ENCODE measurements around the gene MN1. TPM values are rescaled to one million over a fixed set of nuclear protein-coding genes. Genes with fewer than 3 reads are reported as not detected.

Gene MN1
- total RNA-seq, 4 donors from 2014 or later = 2.0 to 9.7 (median 8.2) TPM

DNA sequence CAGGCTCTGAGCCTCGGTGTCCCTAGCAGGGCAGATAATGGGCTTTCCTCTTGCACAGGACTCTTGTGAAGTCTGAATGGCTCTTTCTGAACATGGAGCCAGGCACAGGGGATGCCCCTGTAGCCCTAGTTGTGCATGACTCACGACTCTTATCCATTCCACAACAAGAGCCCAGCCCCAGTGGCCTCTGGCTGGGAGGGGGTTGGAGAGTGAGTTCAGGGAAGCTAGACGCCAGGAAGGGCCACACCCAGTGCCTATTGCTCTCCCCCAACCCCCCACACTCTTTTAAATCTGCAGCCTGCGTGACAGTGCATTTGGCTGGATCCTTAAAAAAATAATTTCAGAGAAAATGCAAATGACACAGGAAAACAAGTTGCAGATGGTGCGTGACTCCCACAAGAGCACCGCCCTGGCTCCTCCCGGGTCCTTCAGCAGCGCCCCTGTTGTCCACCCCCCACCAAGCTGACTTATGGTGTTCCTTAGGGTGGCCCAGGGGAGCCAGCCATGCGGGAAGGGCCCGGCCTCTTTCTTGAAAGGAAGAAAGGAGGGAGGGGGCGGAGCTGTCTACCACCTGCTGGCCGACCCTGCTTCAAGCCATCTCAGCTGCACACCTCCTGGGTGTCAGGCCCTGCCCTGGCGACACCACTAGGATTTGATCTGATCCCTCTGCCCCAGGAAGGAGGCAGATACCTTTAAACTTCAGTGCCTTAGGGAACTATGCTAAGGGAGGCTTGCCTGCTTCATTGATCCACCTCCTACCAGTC lies 74.7 kb downstream of the MN1 start:
- H3K27ac ChIP-seq = peak overlapping the region; percentile 2 to 52
- TF ChIP-seq POLR2A (IDR thresholded peaks at IDR 0.05) (no peak), CTCF (IDR thresholded peaks at IDR 0.05) (no peak)
- intact Hi-C loops (cut with DNase I; ENCODE audit: low total_unique reads) = no loop called here

GRCh38 chr22:27726331-27726685 lies 75.2 kb downstream of the MN1 start:
- DNase-seq = no peak
- peak overlapping the region; percentile 5 to 59 for H3K27ac ChIP-seq
- H3K27me3 ChIP-seq = no peaks in the 10 kb centered on the region
- TF ChIP-seq POLR2A (IDR thresholded peaks at IDR 0.05) (no peak), CTCF (IDR thresholded peaks at IDR 0.05) (no peak)
- H3K9me3 ChIP-seq = no peaks in the 10 kb centered on the region
- no peaks in the 10 kb centered on the region for H3K36me3 ChIP-seq
- H3K4me3 ChIP-seq = no peak overlapping the region
- H3K4me1 ChIP-seq = no peaks in the 10 kb centered on the region
- intact Hi-C loops (cut with DNase I; ENCODE audit: low total_unique reads) = no loop called here

More for the DNA sequence above, 74.7 kb downstream of the MN1 start:
- H3K9me3 ChIP-seq = no peaks in the 10 kb centered on the region
- no peaks in the 10 kb centered on the region for H3K4me1 ChIP-seq
- H3K27me3 ChIP-seq = no peaks in the 10 kb centered on the region
- H3K36me3 ChIP-seq = no peaks in the 10 kb centered on the region
- peak; percentile 53 to 59 for DNase-seq
- H3K4me3 ChIP-seq = no peak overlapping the region

DNA sequence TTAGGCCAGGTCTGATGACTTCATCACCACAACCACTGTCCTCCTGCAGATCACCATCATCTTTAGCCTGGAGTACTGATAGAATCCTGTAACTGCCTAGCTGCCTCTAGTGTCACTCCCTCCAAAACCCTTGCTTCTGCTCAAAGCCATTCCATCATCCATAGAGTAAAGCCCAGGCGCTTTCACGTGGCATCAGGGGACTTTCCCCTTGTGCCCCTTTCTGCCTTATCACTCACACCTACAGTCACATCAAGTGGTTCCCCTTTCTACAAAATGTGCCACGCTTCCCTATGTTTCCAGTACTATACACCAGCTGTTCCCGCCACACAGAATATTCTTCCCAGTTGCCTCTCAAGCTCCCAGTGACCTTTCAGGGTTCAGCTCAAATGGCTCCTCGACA lies 75.9 kb downstream of the MN1 start:
- no peak overlapping the region for H3K4me3 ChIP-seq
- no peaks in the 10 kb centered on the region for H3K36me3 ChIP-seq
- no peaks in the 10 kb centered on the region for H3K27me3 ChIP-seq
- TF ChIP-seq POLR2A (IDR thresholded peaks at IDR 0.05) = no peak
- no peak for TF ChIP-seq CTCF (IDR thresholded peaks at IDR 0.05)
- DNase-seq = no peak
- no peaks in the 10 kb centered on the region for H3K9me3 ChIP-seq
- no peaks in the 10 kb centered on the region for H3K4me1 ChIP-seq
- intact Hi-C loops (cut with DNase I; ENCODE audit: low total_unique reads) = no loop called here
- H3K27ac ChIP-seq = peak overlapping the region; percentile 5 to 59

DNA sequence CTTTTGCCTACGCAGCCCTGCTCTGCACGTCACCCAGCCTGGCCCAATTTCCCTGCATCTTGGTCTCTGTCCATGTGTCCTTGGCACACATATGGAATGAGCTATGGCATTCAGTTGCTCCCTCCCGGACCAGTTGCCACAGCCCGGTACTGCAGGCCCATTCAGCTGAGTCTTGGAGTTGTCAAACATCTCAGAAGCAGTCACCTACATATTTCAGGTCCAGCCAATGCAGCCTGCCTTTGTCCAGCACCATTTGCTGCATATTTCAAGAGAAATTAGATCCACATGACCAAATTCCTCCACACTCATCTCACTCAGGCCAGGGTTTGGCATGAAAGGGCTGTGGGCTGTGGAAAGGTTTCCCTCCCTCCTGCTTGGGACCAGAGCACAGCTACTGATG lies 76.8 kb downstream of the MN1 start:
- Histone ChIP-seq H3K27ac (no peak overlapping the region), H3K27me3 (no peaks in the 10 kb centered on the region), H3K9me3 (no peaks in the 10 kb centered on the region), H3K36me3 (no peaks in the 10 kb centered on the region), H3K4me3 (no peak overlapping the region), H3K4me1 (no peaks in the 10 kb centered on the region)
- no peak for DNase-seq
- intact Hi-C loops (cut with DNase I; ENCODE audit: low total_unique reads) = no loop called here
- no peak for TF ChIP-seq POLR2A (IDR thresholded peaks at IDR 0.05)

- TF ChIP-seq POLR2A (IDR thresholded peaks at IDR 0.05) (no peak), CTCF (IDR thresholded peaks at IDR 0.05) (no peak)
- Histone ChIP-seq H3K27me3 (no peaks in the 10 kb centered on the region), H3K4me3 (no peak overlapping the region), H3K36me3 (no peaks in the 10 kb centered on the region), H3K9me3 (no peaks in the 10 kb centered on the region), H3K4me1 (no peaks in the 10 kb centered on the region), H3K27ac (no peak overlapping the region)
- intact Hi-C loops (cut with DNase I; ENCODE audit: low total_unique reads) = no loop called here
- no peak for DNase-seq
Observed at GRCh38 chr22:27724157-27724556, 77.4 kb downstream of the MN1 start.

All from uterus (tissue), 4 donors.